SH-SY5Y (cell line): ENCODE results near the gene ZFP57.

ENCODE experiments used
- GATA2 ChIP-seq: IDR thresholded peaks from 2 replicates; pipeline ENCODE4 v1.6.1; 2011; ENCODE audit warnings: mild to moderate bottlenecking, low read depth, low read length
- GATA3 ChIP-seq: IDR thresholded peaks from 2 replicates; pipeline ENCODE4 v1.6.1; 2011; ENCODE audit warnings: low read depth, mild to moderate bottlenecking, low read length, moderate library complexity

DNA sequence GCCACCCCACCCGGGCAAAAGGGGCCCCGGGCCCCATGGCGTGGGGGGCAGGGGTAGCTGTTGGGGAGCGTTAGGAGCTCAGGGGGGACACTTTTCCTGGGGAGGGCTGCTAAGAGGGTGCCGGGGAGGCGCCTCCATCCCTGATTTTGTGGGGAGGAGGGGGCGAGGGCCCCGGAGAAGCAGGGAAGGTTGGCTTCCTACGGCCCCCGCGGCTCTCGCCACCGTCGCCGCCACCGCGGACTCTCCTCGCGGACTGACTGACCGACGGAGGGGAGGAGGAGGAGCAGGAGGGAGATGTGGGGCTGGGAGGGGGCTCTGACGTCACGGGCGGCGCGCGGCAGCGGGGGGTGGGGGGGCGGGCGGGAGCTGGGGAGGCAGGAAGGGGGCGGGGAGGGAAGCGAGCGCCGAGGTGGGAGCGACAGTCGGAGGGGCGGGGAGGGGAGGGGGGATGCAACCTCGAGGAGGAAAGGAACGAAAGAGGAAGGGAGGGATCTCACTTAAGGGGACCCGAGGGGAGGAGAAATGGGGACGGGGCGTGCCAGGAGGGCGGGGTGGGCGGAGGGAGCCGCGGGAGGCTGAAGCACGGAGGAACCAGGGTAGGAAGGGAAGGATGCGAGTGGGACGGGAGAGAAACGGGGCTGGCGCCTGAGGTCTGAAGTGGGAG is 53.1 kb downstream of the ZFP57 start:
- TF ChIP-seq GATA3, result no peak
- TF ChIP-seq GATA2, result no peak
